Stomach (tissue), 9 donors: ENCODE measurements around the gene MOB2. TPM values are rescaled to one million over a fixed set of nuclear protein-coding genes. Genes with fewer than 3 reads are reported as not detected.
A peak's percentile ranks its signal among the peaks of the same experiment; 100 is the strongest.

Experiments
- DNase-seq, 2 donors: peaks; one replicate each; pipeline versions ENCODE4 v3.0.0 to v3.0.0-alpha.2; 2013 to 2019
- H3K27ac ChIP-seq, 5 donors: fragments of 200-600 bp in 4 of 5; sonication (generic) in 4 of 5; one replicate each; pipeline ENCODE4 v1.5.1; 2013 to 2019; ENCODE audit warnings: mild to moderate bottlenecking in 1 of 5, moderate library complexity in 1 of 5
- H3K27me3 ChIP-seq, 3 donors: fragments of 200-600 bp; sonication (generic); one replicate each; pipeline ENCODE4 v1.5.1; 2017 to 2019; ENCODE audit warnings: mixed run types in 1 of 3
- H3K36me3 ChIP-seq, 4 donors: fragments of 200-600 bp; sonication (generic); 1 replicate in 3 of 4; 2 replicates in 1 of 4; pipeline ENCODE4 v1.5.1; 2016 to 2019
- H3K4me1 ChIP-seq, 4 donors: fragments of 200-600 bp; sonication (generic); one replicate each; pipeline ENCODE4 v1.5.1; 2016 to 2019
- H3K4me3 ChIP-seq, 4 donors: fragments of 200-600 bp; sonication (generic) in 3 of 4; one replicate each; pipeline ENCODE4 v1.5.1; 2016 to 2019; ENCODE audit warnings: mild to moderate bottlenecking in 1 of 4
- H3K9me3 ChIP-seq, 4 donors: fragments of 200-600 bp; sonication (generic); one replicate each; pipeline ENCODE4 v1.5.1; 2016 to 2019
- EP300 ChIP-seq: sonication (generic); formaldehyde crosslinking; IDR thresholded peaks from one replicate; pipeline ENCODE4 v1.6.1; 2017; ENCODE audit warnings: antibody characterized with exemption
- POLR2A ChIP-seq, 4 donors: fragments of 450-650 bp; IDR thresholded peaks; one replicate each; pipeline ENCODE4 v1.6.1; 2016; ENCODE audit warnings: antibody characterized with exemption in 4 of 4, control low read depth in 2 of 4, mild to moderate bottlenecking in 1 of 4, moderate library complexity in 1 of 4
- POLR2AphosphoS5 ChIP-seq, 3 donors: sonication (generic); formaldehyde crosslinking; IDR thresholded peaks; one replicate each; pipeline ENCODE4 v1.6.1; 2016; ENCODE audit warnings: antibody characterized with exemption in 3 of 3
- WGBS, 5 donors: extraction: QIAGEN DNeasy Blood & Tissue Kit in 3 of 5; methylation state at CpG; one replicate each; pipeline versions ENCODE4 v1.1.5 to v1.1.7; 2013 to 2018; 5-methylcytosine and 5-hydroxymethylcytosine counted together
- intact Hi-C: fragments of 100-400 bp; cut with DNase I; formaldehyde crosslinking; loops from one replicate; pipeline ENCODE4 v1.15.1; 2023; ENCODE audit warnings: low total_unique reads
- polyA plus RNA-seq, 3 donors: library from polyadenylated mRNA; stranded (reverse); fragments of 200-250 nt; gene quantifications; one replicate each; pipeline ENCODE4 v1.2.3, GENCODE V29; 2013
- total RNA-seq, 5 donors: library from RNA; depleted of rRNA; stranded (reverse); fragments of >200 nt; gene quantifications; one replicate each; pipeline versions ENCODE4 v1.1.0 to v1.2.3, GENCODE V29; 2014 to 2016
- TF ChIP-seq, protein P1 (sequence below), 7 experiments: fragments of 450-650 bp in 4 of 7; fragments of 200-600 bp in 3 of 7; sonication (generic) in 3 of 7; IDR thresholded peaks; one replicate each; pipeline ENCODE4 v1.5.1; 2016 to 2019; ENCODE audit warnings: antibody characterized with exemption in 7 of 7, control low read depth in 2 of 7, mild to moderate bottlenecking in 1 of 7
- donor health status: healthy with polysubstance abuse.
- donor health status: Bipolar disorder and iron deficiency.
- donor health status: healthy.

Gene MOB2
- total and polyA plus RNA-seq, 8 donors = 11.3 to 46.3 (median 27.3) TPM

DNA sequence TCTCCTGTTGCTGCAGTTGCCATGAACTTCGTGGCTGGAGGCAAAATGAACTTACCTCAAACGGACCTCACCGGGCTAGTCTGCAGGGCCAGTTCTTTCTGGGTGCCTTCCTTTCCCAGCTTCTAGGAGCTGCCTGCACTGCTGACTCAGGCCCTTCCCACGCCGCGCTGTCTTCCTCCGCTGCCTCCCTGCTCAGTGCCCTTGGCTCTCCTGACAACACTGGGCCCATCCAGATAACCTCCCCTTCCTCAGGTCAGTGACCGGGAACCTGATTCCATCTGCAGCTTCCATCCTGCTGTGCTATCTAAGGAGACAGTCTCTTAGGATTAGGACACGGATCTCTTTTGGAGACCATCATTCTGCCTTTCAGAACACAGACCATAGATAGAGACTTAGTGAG lies 19.3 kb downstream of the MOB2 start:
- Histone ChIP-seq H3K4me3 (no peak overlapping the region), H3K36me3 (peaks cover 19 to 80% (median 61%) of the 10 kb centered on the region in 4 donors), H3K27ac (no peak overlapping the region), H3K27me3 (no peaks in the 10 kb centered on the region), H3K9me3 (no peaks in the 10 kb centered on the region), H3K4me1 (peaks cover 0 to 6% (median 0%) of the 10 kb centered on the region in 4 donors)
- intact Hi-C loops = no loop called here
- no peak for DNase-seq
- 83 to 90% (median 84%) methylated on average over 9 of the region's 9 CpGs for WGBS, 5 donors
- TF ChIP-seq EP300 = no peak
- TF ChIP-seq POLR2AphosphoS5 (IDR thresholded peaks at IDR 0.05) = no peak
- TF ChIP-seq, protein P1, sequence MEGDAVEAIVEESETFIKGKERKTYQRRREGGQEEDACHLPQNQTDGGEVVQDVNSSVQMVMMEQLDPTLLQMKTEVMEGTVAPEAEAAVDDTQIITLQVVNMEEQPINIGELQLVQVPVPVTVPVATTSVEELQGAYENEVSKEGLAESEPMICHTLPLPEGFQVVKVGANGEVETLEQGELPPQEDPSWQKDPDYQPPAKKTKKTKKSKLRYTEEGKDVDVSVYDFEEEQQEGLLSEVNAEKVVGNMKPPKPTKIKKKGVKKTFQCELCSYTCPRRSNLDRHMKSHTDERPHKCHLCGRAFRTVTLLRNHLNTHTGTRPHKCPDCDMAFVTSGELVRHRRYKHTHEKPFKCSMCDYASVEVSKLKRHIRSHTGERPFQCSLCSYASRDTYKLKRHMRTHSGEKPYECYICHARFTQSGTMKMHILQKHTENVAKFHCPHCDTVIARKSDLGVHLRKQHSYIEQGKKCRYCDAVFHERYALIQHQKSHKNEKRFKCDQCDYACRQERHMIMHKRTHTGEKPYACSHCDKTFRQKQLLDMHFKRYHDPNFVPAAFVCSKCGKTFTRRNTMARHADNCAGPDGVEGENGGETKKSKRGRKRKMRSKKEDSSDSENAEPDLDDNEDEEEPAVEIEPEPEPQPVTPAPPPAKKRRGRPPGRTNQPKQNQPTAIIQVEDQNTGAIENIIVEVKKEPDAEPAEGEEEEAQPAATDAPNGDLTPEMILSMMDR (IDR thresholded peaks at IDR 0.05) = no peak
- TF ChIP-seq POLR2A (IDR thresholded peaks at IDR 0.05) = no peak

DNA sequence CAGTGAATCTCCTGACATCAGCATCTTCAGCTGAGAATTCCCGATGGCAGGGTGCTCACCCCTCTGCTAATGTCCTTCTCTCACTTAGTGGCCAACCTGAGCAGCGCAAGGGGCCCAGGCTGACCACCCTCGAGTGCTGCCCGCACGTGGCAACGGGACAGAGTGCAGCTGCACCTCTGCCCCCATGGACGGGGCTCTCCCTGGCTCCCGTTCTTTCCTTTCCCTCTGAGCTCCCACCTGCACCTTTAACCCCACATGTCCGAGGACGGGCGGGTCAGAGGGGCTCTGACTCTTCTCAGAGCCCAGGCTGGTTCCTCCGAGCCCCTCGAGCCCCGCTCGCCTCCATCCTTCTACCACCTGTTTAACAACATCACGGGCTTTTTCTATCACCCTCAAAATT lies 19.8 kb downstream of the MOB2 start:
- Histone ChIP-seq H3K27me3 (no peaks in the 10 kb centered on the region), H3K4me3 (no peak overlapping the region), H3K27ac (no peak overlapping the region), H3K4me1 (peaks cover 0 to 8% (median 4%) of the 10 kb centered on the region in 4 donors), H3K9me3 (no peaks in the 10 kb centered on the region), H3K36me3 (peaks cover 19 to 75% (median 56%) of the 10 kb centered on the region in 4 donors)
- intact Hi-C loops = no loop called here
- TF ChIP-seq POLR2AphosphoS5 (IDR thresholded peaks at IDR 0.05) (no peak), POLR2A (IDR thresholded peaks at IDR 0.05) (no peak), EP300 (no peak)
- TF ChIP-seq, protein P1 (IDR thresholded peaks at IDR 0.05) = no peak
- DNase-seq = no peak
- whole genome bisulfite sequencing, 5 donors = 87 to 92% (median 91%) methylated on average over 15 to 16 of the region's 16 CpGs

DNA sequence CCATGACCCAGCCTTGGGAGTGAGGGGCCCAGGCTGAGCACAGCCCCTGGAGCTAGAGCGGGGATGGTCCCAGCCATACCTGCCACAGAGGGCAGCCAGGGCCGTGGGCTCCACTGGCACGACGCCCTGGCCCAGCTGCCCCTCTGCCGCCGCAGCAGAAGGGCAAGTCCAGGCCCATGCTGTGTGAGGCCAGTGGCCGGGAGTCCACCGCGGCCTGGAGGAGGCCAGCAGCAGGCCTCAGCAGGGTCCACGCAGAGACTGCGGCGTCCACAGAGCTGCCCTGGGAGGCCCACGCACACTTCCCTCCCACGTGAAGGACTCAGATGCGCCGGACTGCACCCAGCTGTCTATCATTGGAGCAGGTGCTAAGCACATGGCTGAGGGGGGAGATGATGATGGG lies 23.5 kb downstream of the MOB2 start:
- Histone ChIP-seq H3K36me3 (peaks cover 0 to 38% (median 18%) of the 10 kb centered on the region in 4 donors), H3K4me1 (peaks cover 23 to 41% (median 36%) of the 10 kb centered on the region in 4 donors), H3K27me3 (no peaks in the 10 kb centered on the region), H3K4me3 (no peak overlapping the region), H3K9me3 (no peaks in the 10 kb centered on the region), H3K27ac (peak overlapping the region in 1 of 5 donors; percentile 93)
- TF ChIP-seq, protein P1 (IDR thresholded peaks at IDR 0.05) = no peak
- TF ChIP-seq EP300 (no peak), POLR2AphosphoS5 (IDR thresholded peaks at IDR 0.05) (no peak), POLR2A (IDR thresholded peaks at IDR 0.05) (no peak)
- 92 to 100% (median 96%) methylated on average over 3 to 16 of the region's 16 CpGs for WGBS, 5 donors
- intact Hi-C loops = no loop called here
- no peak for DNase-seq

DNA sequence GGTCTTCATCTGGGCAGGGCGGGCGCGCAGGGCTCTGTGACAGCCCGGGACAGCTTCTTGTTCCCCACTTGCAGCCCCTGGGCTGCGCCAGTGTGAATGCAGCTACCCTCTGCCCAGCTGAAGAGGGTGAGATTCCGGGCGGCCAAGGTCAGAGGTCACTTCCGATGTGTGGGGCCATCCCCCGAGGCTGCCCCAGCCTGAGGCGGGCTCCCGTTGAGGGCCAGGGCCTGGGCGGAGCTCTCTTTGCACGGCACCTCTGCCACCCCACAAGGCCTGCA lies 23.9 kb downstream of the MOB2 start:
- TF ChIP-seq EP300 (no peak), POLR2AphosphoS5 (IDR thresholded peaks at IDR 0.05) (no peak), POLR2A (IDR thresholded peaks at IDR 0.05) (no peak)
- TF ChIP-seq, protein P1 (IDR thresholded peaks at IDR 0.05) = no peak
- intact Hi-C loops = no loop called here

More for the DNA sequence above, 23.9 kb downstream of the MOB2 start:
- Histone ChIP-seq H3K9me3 (no peaks in the 10 kb centered on the region), H3K4me3 (no peak overlapping the region), H3K27ac (peak overlapping the region in 1 of 5 donors; percentile 93), H3K4me1 (peaks cover 24 to 45% (median 39%) of the 10 kb centered on the region in 4 donors), H3K36me3 (peaks cover 0 to 34% (median 17%) of the 10 kb centered on the region in 4 donors), H3K27me3 (no peaks in the 10 kb centered on the region)
- 80 to 92% (median 84%) methylated on average over 1 to 13 of the region's 13 CpGs for WGBS, 5 donors
- DNase-seq = no peak
